ENCODE measurements around the gene SPRING1. TPM values are rescaled to one million over a fixed set of nuclear protein-coding genes. Genes with fewer than 3 reads are reported as not detected.

The SPRING1 gene
- total and polyA plus RNA-seq, 2 donors (not counting 1 experiment from before 2014, with no cell fraction given): 12.9 to 43.7 TPM

DNA sequence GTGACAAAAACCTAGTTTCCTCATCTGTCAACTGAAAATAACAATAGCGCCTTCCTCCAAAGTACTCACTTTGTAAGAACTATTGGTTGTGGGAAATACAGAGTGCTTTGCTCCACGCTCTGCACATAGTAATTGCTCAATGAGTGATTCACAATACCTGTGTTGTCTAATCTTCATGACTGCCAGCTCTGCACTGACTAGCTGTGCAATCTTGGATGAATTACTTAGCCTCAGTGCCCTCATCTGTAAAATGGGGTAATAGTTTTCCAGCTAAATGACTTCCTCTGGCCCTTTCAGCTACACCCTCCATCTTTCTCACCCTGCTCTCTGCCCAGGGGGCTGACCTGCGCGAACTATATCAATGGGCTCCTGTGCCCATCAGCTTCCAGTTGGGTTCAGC, 43.1 kb upstream of the SPRING1 start:
- Histone ChIP-seq H3K79me2 (ENCODE audit: control insufficient read depth, insufficient read depth, low read length) (no peaks in the 10 kb centered on the region), H3K4me2 (replicated peaks; ENCODE audit: low read depth, low read length, poor library complexity, severe bottlenecking) (no peak overlapping the region), H3K36me3 (replicated peaks in 1 of 2; ENCODE audit: control extremely low read depth in 1 of 2, control insufficient read depth in 1 of 2, extremely low read depth in 1 of 2, insufficient read depth in 2 of 2, low read length in 1 of 2) (peaks cover 0 to 10% of the 10 kb centered on the region in 2 experiments), H3K4me3 (ENCODE audit: control extremely low read depth in 1 of 5, extremely low read depth in 1 of 5, insufficient read depth in 1 of 5, low read depth in 2 of 5, low read length in 4 of 5) (no peak overlapping the region), H3K9ac (ENCODE audit: low read length) (no peak overlapping the region), H4K20me1 (ENCODE audit: control insufficient read depth, insufficient read depth, low read length, poor library complexity, severe bottlenecking) (no peaks in the 10 kb centered on the region), H3K4me1 (ENCODE audit: control insufficient read depth in 2 of 2, insufficient read depth in 2 of 2, low read length in 2 of 2) (no peaks in the 10 kb centered on the region), H2AFZ (ENCODE audit: insufficient read depth, low read depth, low read length, poor library complexity, severe bottlenecking) (no peak overlapping the region), H3K9me3 (ENCODE audit: control extremely low read depth in 1 of 3, control insufficient read depth in 2 of 3, insufficient read depth in 1 of 3, low read length in 2 of 3) (peaks cover 0 to 5% (median 0%) of the 10 kb centered on the region in 3 donors), H3K27me3 (replicated peaks in 1 of 4; ENCODE audit: control extremely low read depth in 1 of 4, control insufficient read depth in 3 of 4, insufficient read depth in 4 of 4, low read length in 3 of 4) (no peaks in the 10 kb centered on the region), H3K27ac (ENCODE audit: low read length in 2 of 2) (no peak overlapping the region)
- intact Hi-C loops (cut with micrococcal nuclease): no loop called here
- no peaks in the 10 kb centered on the region for H3K9me3 Mint-ChIP-seq (ENCODE audit: insufficient read depth)
- WGBS (ENCODE audit: insufficient coverage): no CpG with 5 or more reads among the region's 4 CpGs
- no peak overlapping the region for H3K4me3 Mint-ChIP-seq
- ChIA-PET CTCF (no interaction called here), POLR2A (no interaction called here)
- no peak for DNase-seq
- ATAC-seq (ENCODE audit: low read depth): no peak
- TF ChIP-seq, protein P1, sequence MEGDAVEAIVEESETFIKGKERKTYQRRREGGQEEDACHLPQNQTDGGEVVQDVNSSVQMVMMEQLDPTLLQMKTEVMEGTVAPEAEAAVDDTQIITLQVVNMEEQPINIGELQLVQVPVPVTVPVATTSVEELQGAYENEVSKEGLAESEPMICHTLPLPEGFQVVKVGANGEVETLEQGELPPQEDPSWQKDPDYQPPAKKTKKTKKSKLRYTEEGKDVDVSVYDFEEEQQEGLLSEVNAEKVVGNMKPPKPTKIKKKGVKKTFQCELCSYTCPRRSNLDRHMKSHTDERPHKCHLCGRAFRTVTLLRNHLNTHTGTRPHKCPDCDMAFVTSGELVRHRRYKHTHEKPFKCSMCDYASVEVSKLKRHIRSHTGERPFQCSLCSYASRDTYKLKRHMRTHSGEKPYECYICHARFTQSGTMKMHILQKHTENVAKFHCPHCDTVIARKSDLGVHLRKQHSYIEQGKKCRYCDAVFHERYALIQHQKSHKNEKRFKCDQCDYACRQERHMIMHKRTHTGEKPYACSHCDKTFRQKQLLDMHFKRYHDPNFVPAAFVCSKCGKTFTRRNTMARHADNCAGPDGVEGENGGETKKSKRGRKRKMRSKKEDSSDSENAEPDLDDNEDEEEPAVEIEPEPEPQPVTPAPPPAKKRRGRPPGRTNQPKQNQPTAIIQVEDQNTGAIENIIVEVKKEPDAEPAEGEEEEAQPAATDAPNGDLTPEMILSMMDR (IDR thresholded peaks at IDR 0.05): no peak
- no peak for TF ChIP-seq EZH2 (IDR thresholded peaks at IDR 0.05; ENCODE audit: borderline replicate concordance, insufficient read depth, low read depth, low read length, poor library complexity, severe bottlenecking)
- no peaks in the 10 kb centered on the region for H3K27me3 Mint-ChIP-seq
- H3K4me1 Mint-ChIP-seq: no peaks in the 10 kb centered on the region
- no peak overlapping the region for H3K27ac Mint-ChIP-seq

DNA sequence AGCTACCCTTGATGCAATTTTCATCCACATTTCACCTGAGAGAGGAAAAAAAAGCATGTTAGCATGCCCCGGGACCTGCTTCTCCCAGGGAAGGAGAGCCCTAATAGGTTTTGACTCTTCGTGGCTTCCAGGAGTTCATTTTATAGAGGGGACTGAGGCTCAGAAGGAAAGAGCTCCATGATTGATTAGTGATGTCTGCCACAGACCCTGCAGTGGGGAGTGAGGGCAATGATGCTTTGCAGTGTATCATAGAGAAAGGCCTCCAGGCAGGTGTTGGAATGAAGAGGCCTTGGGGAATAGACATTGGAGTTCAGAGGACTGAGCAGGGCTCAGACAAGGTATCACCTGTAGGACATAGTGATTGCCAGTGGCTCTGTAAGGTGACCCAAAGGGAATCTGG, 41.7 kb upstream of the SPRING1 start:
- peaks cover 0 to 10% of the 10 kb centered on the region in 2 experiments for H3K36me3 ChIP-seq (replicated peaks in 1 of 2; ENCODE audit: control extremely low read depth in 1 of 2, control insufficient read depth in 1 of 2, extremely low read depth in 1 of 2, insufficient read depth in 2 of 2, low read length in 1 of 2)
- no peak for DNase-seq
- no peaks in the 10 kb centered on the region for H3K27me3 Mint-ChIP-seq
- WGBS (ENCODE audit: insufficient coverage): 88% methylated on average over 1 of the region's 2 CpGs
- no peak overlapping the region for H3K27ac ChIP-seq (ENCODE audit: low read length in 2 of 2)
- CTCF ChIA-PET: no interaction called here
- intact Hi-C loops (cut with micrococcal nuclease): no loop called here
- no peaks in the 10 kb centered on the region for H3K27me3 ChIP-seq (replicated peaks in 1 of 4; ENCODE audit: control extremely low read depth in 1 of 4, control insufficient read depth in 3 of 4, insufficient read depth in 4 of 4, low read length in 3 of 4)
- H3K4me3 Mint-ChIP-seq: no peak overlapping the region
- H3K4me1 Mint-ChIP-seq: no peaks in the 10 kb centered on the region
- H3K4me2 ChIP-seq (replicated peaks; ENCODE audit: low read depth, low read length, poor library complexity, severe bottlenecking): no peak overlapping the region
- POLR2A ChIA-PET: no interaction called here
- no peak for ATAC-seq (ENCODE audit: low read depth)
- H3K9ac ChIP-seq (ENCODE audit: low read length): no peak overlapping the region
- H3K4me1 ChIP-seq (ENCODE audit: control insufficient read depth in 2 of 2, insufficient read depth in 2 of 2, low read length in 2 of 2): no peaks in the 10 kb centered on the region
- no peaks in the 10 kb centered on the region for H4K20me1 ChIP-seq (ENCODE audit: control insufficient read depth, insufficient read depth, low read length, poor library complexity, severe bottlenecking)
- TF ChIP-seq, protein P1 (IDR thresholded peaks at IDR 0.05): no peak
- no peak for TF ChIP-seq EZH2 (IDR thresholded peaks at IDR 0.05; ENCODE audit: borderline replicate concordance, insufficient read depth, low read depth, low read length, poor library complexity, severe bottlenecking)
- H3K4me3 ChIP-seq (ENCODE audit: control extremely low read depth in 1 of 5, extremely low read depth in 1 of 5, insufficient read depth in 1 of 5, low read depth in 2 of 5, low read length in 4 of 5): no peak overlapping the region
- H2AFZ ChIP-seq (ENCODE audit: insufficient read depth, low read depth, low read length, poor library complexity, severe bottlenecking): no peak overlapping the region
- H3K79me2 ChIP-seq (ENCODE audit: control insufficient read depth, insufficient read depth, low read length): no peaks in the 10 kb centered on the region
- H3K9me3 Mint-ChIP-seq (ENCODE audit: insufficient read depth): no peaks in the 10 kb centered on the region
- peaks cover 0 to 5% (median 0%) of the 10 kb centered on the region in 3 donors for H3K9me3 ChIP-seq (ENCODE audit: control extremely low read depth in 1 of 3, control insufficient read depth in 2 of 3, insufficient read depth in 1 of 3, low read length in 2 of 3)
- no peak overlapping the region for H3K27ac Mint-ChIP-seq

Data from B cell (primary cell).